ENCODE data around the gene CDH10.

DNA sequence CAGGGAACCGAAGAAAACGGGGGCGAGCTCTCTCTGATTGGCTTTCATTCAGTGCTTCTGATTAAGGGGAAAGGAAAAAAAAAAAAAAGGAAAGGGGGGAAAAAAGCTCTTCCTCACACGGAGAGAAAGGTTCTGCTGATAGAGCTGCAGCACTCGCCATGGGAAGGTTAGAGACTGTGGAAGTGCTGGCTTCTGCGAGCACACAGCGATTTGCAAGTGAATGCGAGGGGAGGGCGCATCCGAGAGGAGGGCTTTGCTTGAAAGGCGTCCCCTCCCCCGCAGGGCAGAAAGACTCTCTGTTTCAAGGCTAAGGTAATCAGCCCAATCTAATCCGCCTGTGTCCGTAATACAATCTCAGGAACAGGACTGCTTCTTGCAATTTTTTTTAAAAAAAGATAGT, at the start of gene CDH10:
- TF ChIP-seq, protein P1, sequence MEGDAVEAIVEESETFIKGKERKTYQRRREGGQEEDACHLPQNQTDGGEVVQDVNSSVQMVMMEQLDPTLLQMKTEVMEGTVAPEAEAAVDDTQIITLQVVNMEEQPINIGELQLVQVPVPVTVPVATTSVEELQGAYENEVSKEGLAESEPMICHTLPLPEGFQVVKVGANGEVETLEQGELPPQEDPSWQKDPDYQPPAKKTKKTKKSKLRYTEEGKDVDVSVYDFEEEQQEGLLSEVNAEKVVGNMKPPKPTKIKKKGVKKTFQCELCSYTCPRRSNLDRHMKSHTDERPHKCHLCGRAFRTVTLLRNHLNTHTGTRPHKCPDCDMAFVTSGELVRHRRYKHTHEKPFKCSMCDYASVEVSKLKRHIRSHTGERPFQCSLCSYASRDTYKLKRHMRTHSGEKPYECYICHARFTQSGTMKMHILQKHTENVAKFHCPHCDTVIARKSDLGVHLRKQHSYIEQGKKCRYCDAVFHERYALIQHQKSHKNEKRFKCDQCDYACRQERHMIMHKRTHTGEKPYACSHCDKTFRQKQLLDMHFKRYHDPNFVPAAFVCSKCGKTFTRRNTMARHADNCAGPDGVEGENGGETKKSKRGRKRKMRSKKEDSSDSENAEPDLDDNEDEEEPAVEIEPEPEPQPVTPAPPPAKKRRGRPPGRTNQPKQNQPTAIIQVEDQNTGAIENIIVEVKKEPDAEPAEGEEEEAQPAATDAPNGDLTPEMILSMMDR (IDR thresholded peaks at IDR 0.05), result no peak
- TF ChIP-seq EP300 (IDR thresholded peaks at IDR 0.05) (no peak), POLR2A (IDR thresholded peaks at IDR 0.05) (no peak)
